SKM-1 treated with dmso at 0.1 percent for 144 hours (cell line): ENCODE results near the gene PRADC1.

Source experiments
- DNase-seq: peaks from one replicate; lab custom pipeline; 2025; ENCODE audit not compliant: unreplicated experiment; lab: John Stamatoyannopoulos, UW

PRADC1 gene

GRCh38 chr2:73238149-73238548, 5.1 kb upstream of the PRADC1 start:
- no peak for DNase-seq

- DNase-seq, result no peak
Measured at GRCh38 chr2:73237168-73237567, 4.1 kb upstream of the PRADC1 start.

- DNase-seq, result no peak
Measured at GRCh38 chr2:73235315-73236028, 2.4 kb upstream of the PRADC1 start.

- peak; percentile 98 for DNase-seq
Measured at GRCh38 chr2:73233932-73234832, 1.1 kb upstream of the PRADC1 start, which contains the start of gene CCT7. CCT7 (plus strand) TSS chr2:73234308; CDS start chr2:73234379, 71 bp downstream.

- DNase-seq, result peak; percentile 31
Measured at GRCh38 chr2:73232403-73233153, 461 bp downstream of the PRADC1 start.

GRCh38 chr2:73228631-73229030, 4.4 kb downstream of the PRADC1 start:
- no peak for DNase-seq

GRCh38 chr2:73227086-73227485, 6.0 kb downstream of the PRADC1 start:
- DNase-seq, result no peak

GRCh38 chr2:73225513-73226360, 7.3 kb downstream of the PRADC1 start:
- DNase-seq, result peak; percentile 71

GRCh38 chr2:73223821-73224220, 9.2 kb downstream of the PRADC1 start:
- DNase-seq, result no peak

- no peak for DNase-seq
Measured at GRCh38 chr2:73218298-73218697, 14.7 kb downstream of the PRADC1 start.

GRCh38 chr2:73217826-73218225, 15.2 kb downstream of the PRADC1 start:
- no peak for DNase-seq

- DNase-seq, result no peak
Measured at GRCh38 chr2:73217160-73217559, 15.9 kb downstream of the PRADC1 start.

GRCh38 chr2:73215254-73215653, 17.8 kb downstream of the PRADC1 start:
- no peak for DNase-seq

- peak; percentile 76 for DNase-seq
Measured at GRCh38 chr2:73214120-73215035, 18.7 kb downstream of the PRADC1 start, which contains the start of gene SMYD5. SMYD5 (plus strand) TSS chr2:73214245; CDS start chr2:73214267, 22 bp downstream.

GRCh38 chr2:73212448-73213176, 20.4 kb downstream of the PRADC1 start:
- peak; percentile 60 for DNase-seq

GRCh38 chr2:73212098-73212447, 21.0 kb downstream of the PRADC1 start:
- DNase-seq, result no peak

- no peak for DNase-seq
Measured at GRCh38 chr2:73210696-73211095, 22.3 kb downstream of the PRADC1 start.

- no peak for DNase-seq
Measured at GRCh38 chr2:73210019-73210418, 23.0 kb downstream of the PRADC1 start.

GRCh38 chr2:73208258-73208657, 24.8 kb downstream of the PRADC1 start:
- no peak for DNase-seq
